Retinal pigment epithelial cell (primary cell): Measurements from ENCODE around the gene SLX4IP.
"Not testable (repeated sequence)": the region's sequence is repeated elsewhere in the genome, so short reads cannot be mapped to it uniquely, and the experiment has no call there.

ENCODE experiments used
- DNase-seq: peaks from one replicate; pipeline ENCODE4 v3.0.0-alpha.2; 2010; ENCODE audit warnings: low read depth
- H3K4me3 ChIP-seq: 2 replicates; pipeline ENCODE4 v1.5.1; 2011; ENCODE audit warnings: mild to moderate bottlenecking, low read length, control low read depth, moderate library complexity
- TF ChIP-seq, protein P1 (sequence below): conservative IDR thresholded peaks from 2 replicates; pipeline ENCODE4 v1.5.1; 2011; ENCODE audit warnings: low read depth, low read length, control low read depth, inconsistent platforms

Gene SLX4IP

DNA sequence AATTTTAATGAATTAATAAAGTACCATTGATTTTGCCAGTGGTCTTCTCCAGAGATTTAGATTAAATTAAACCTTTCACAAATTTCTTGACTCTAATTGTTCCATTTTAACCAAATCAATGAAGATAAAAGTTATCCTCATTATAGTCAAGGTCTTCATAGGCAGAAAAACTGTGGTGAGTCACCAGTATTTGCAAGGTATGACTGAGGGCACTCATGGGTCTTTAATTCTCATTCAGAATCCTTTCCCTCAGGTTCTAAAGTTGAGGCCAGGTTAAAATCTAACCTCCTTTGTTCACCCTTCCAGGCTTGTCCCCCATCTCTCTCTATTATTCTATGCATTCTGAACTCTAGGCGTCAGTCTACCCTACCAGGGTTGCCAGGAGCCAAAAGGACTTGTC is 144.8 kb downstream of the SLX4IP start:
- TF ChIP-seq, protein P1, sequence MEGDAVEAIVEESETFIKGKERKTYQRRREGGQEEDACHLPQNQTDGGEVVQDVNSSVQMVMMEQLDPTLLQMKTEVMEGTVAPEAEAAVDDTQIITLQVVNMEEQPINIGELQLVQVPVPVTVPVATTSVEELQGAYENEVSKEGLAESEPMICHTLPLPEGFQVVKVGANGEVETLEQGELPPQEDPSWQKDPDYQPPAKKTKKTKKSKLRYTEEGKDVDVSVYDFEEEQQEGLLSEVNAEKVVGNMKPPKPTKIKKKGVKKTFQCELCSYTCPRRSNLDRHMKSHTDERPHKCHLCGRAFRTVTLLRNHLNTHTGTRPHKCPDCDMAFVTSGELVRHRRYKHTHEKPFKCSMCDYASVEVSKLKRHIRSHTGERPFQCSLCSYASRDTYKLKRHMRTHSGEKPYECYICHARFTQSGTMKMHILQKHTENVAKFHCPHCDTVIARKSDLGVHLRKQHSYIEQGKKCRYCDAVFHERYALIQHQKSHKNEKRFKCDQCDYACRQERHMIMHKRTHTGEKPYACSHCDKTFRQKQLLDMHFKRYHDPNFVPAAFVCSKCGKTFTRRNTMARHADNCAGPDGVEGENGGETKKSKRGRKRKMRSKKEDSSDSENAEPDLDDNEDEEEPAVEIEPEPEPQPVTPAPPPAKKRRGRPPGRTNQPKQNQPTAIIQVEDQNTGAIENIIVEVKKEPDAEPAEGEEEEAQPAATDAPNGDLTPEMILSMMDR: no peak
- H3K4me3 ChIP-seq: no peak overlapping the region
- no peak for DNase-seq

DNA sequence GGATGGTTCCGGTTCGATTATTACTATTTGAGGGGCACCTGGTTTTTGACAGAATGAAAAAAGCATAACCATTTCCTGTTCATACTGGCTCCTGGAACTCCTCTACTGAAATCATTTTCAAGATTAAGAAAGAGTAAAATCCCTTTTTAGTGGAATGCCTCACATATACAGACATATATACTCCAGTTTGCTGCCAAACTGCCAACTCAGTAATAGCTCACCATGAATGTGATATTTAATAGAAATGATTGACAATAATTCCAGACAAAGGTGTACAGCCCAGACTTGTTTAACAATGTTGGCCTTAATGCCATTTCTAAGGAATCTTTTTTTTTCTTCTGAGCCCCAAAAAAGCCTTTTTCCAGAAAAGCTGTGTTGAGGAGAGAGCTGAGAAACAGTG is 145.6 kb downstream of the SLX4IP start:
- TF ChIP-seq, protein P1: no peak
- DNase-seq: no peak
- H3K4me3 ChIP-seq: no peak overlapping the region

DNA sequence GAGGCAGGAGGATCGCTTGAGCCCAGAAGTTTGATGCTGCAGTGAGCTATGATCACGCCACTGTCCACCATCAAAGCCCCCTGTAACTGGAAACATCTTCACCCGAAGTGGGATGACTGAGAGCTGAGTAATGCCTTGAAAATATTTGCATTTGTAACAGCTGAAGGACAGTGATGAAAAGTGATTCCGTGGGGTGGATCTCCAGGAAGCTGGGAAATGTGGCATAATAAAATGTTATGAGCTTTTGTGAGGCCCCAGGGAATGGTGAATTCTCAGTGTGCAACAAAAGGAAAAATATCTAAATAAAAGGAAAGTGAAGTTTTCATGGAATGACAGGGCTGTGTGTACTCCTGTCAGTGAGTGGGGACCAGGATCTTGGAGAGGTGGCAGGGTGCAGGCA is 146.7 kb downstream of the SLX4IP start:
- TF ChIP-seq, protein P1: no peak
- no peak overlapping the region for H3K4me3 ChIP-seq
- no peak for DNase-seq

DNA sequence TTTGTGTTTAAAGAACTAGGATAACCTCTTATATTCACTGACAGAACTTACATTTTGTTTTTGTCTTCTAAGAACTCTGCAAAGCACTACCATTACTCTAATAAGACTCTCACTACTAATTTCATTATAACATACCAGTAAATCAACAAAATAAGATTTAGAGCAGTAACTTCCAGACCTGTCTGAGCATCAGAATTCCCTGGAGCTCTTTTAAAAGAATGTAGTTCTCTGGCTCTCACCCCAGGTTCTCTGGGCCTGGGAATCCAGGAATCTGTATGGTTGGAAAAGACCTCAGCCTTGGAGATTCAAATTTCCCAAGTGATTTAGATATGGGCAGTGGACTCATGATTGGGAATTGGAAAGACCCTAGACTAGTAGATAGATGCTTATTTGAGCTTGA is 149.3 kb downstream of the SLX4IP start:
- no peak for DNase-seq
- TF ChIP-seq, protein P1: no peak
- no peak overlapping the region for H3K4me3 ChIP-seq

DNA sequence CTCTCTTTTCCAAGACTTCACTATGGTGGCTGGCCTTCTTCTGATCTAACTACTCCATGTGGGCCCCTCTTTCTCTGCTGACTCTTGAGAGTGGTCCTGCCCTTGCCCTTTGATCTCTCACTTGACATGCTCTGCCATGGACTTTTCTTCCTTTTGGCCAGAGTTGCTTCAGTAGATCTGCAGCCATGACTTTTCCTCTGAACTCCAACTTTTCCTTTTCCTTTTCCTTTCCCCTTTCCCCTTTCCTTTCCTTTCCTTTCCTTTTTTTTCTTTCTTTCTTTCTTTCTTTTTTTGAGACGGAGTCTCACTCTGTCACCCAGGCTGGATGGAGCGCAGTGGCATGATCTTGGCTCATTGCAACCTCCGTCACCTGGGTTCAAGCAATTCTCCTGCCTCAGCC is 150.2 kb downstream of the SLX4IP start:
- no peak overlapping the region for H3K4me3 ChIP-seq
- TF ChIP-seq, protein P1: no peak
- DNase-seq: no peak

DNA sequence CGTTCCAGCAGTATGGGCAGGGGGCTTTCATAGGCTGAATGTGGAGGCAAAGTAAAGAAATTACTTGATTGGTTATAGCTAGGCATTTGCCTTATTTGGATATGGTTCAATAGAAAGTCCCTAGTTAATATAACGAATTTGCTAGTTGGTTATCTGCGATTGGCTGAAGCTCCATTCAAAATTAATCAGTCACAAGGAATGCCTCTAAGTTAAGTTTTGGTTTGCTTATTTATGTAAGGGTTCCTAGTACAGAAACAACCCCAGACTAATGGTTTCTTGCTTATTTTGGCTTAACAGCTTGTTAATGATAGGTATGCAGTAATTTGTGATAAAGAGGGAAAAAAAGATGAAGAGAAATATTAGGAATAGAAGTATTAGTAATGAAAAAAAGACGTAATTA is 151.2 kb downstream of the SLX4IP start:
- no peak overlapping the region for H3K4me3 ChIP-seq
- no peak for DNase-seq
- TF ChIP-seq, protein P1: no peak

DNA sequence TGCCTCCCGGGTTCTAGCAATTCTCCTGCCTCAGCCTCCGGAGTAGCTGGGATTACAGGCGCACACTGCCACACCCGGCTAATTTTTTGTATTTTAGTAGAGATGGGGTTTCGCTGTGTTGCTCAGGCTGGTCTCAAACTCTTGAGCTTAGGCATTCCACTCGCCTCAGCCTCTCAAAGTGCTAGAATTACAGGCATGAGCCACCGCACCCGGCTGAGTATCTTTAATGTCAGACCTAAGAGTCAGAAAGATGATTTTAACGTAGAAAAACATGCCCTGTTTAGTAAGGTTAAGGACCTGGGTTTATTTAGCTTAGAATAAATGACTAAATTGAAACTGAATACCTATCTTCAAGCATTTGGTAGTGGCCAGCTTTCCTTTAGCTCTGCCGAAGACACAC is 155.3 kb downstream of the SLX4IP start:
- not testable (repeated sequence) for H3K4me3 ChIP-seq, DNase-seq
